CD4-positive, alpha-beta T cell treated with Interleukin-15 for 4 hours (primary cell): ENCODE measurements around the gene TIMP2.
"Not testable (repeated sequence)": the region's sequence is repeated elsewhere in the genome, so short reads cannot be mapped to it uniquely, and the experiment has no call there.

ENCODE experiments used
- DNase-seq: peaks from one replicate; pipeline ENCODE4 v3.0.0-alpha.2; 2020; ENCODE audit warnings: low spot score

TIMP2 gene

GRCh38 chr17:78890096-78890495 lies 35.1 kb downstream of the TIMP2 start:
- not testable (repeated sequence) for DNase-seq

- DNase-seq: peak; percentile 9
These were observed 35.7 kb downstream of the TIMP2 start for GRCh38 chr17:78889531-78889930.

- no peak for DNase-seq
These were observed 36.2 kb downstream of the TIMP2 start for GRCh38 chr17:78888941-78889518.

GRCh38 chr17:78886954-78887353 lies 38.2 kb downstream of the TIMP2 start:
- DNase-seq: no peak

- DNase-seq: no peak
These were observed 39.2 kb downstream of the TIMP2 start for GRCh38 chr17:78885956-78886355.

- no peak for DNase-seq
These were observed 40.1 kb downstream of the TIMP2 start for GRCh38 chr17:78884876-78885667.

GRCh38 chr17:78884148-78884825 lies 40.9 kb downstream of the TIMP2 start:
- DNase-seq: no peak

- DNase-seq: no peak
These were observed 41.6 kb downstream of the TIMP2 start for GRCh38 chr17:78883533-78884131.

GRCh38 chr17:78883089-78883532 lies 42.1 kb downstream of the TIMP2 start:
- no peak for DNase-seq

GRCh38 chr17:78882540-78883088 lies 42.6 kb downstream of the TIMP2 start:
- no peak for DNase-seq

- DNase-seq: no peak
These were observed 45.5 kb downstream of the TIMP2 start for GRCh38 chr17:78879635-78880186.

GRCh38 chr17:78878871-78879527 lies 46.2 kb downstream of the TIMP2 start:
- no peak for DNase-seq

- DNase-seq: no peak
These were observed 46.9 kb downstream of the TIMP2 start for GRCh38 chr17:78878261-78878660.

- not testable (repeated sequence) for DNase-seq
These were observed 48.2 kb downstream of the TIMP2 start for GRCh38 chr17:78876954-78877517.

GRCh38 chr17:78876094-78876597 lies 49.0 kb downstream of the TIMP2 start:
- DNase-seq: no peak

- no peak for DNase-seq
These were observed 49.7 kb downstream of the TIMP2 start for GRCh38 chr17:78875363-78876093.

- DNase-seq: no peak
These were observed 51.5 kb downstream of the TIMP2 start for GRCh38 chr17:78873519-78874340.

GRCh38 chr17:78872486-78872885 lies 52.7 kb downstream of the TIMP2 start:
- no peak for DNase-seq

GRCh38 chr17:78870621-78871020 lies 54.6 kb downstream of the TIMP2 start:
- DNase-seq: no peak
